ENCODE results near the gene TTC21B.

- TF ChIP-seq POLR2AphosphoS5 (IDR thresholded peaks at IDR 0.05; ENCODE audit: low read depth, low read length) (no peak), EP300 (IDR thresholded peaks at IDR 0.05; ENCODE audit: borderline replicate concordance in 1 of 2, low read depth in 2 of 2, low read length in 2 of 2) (no peak), USF2 (IDR thresholded peaks at IDR 0.05; ENCODE audit: low read length) (no peak), RBBP5 (IDR thresholded peaks at IDR 0.05; ENCODE audit: borderline replicate concordance, low read depth, low read length) (no peak), CTCF (IDR thresholded peaks at IDR 0.05; ENCODE audit: control extremely low read depth in 1 of 3, insufficient read depth in 1 of 3, low read depth in 1 of 3, low read length in 3 of 3) (no peak)
Measured at GRCh38 chr2:165941827-165942226, 11.7 kb downstream of the TTC21B start.
